Transverse colon (tissue), 3 donors: ENCODE data around the gene FAM9A.
"Not testable (repeated sequence)": the region's sequence is repeated elsewhere in the genome, so short reads cannot be mapped to it uniquely, and the experiment has no call there.

ENCODE experiments used
- CTCF ChIP-seq, 5 experiments: fragments of 200-600 bp in 3 of 5; fragments of 450-650 bp in 2 of 5; sonication (generic) in 3 of 5; IDR thresholded peaks; 1 replicate in 2 of 5; 2 replicates in 3 of 5; pipeline ENCODE4 v1.5.1; 2016 to 2017; ENCODE audit warnings: antibody characterized with exemption in 5 of 5, inconsistent platforms in 3 of 5, mild to moderate bottlenecking in 2 of 5, moderate library complexity in 1 of 5
- POLR2A ChIP-seq: fragments of 450-650 bp; IDR thresholded peaks from one replicate; pipeline ENCODE4 v1.6.1; 2016; ENCODE audit warnings: antibody characterized with exemption, mild to moderate bottlenecking, moderate library complexity

- not testable (repeated sequence) for TF ChIP-seq CTCF (IDR thresholded peaks at IDR 0.05); POLR2A
Measured at GRCh38 chrX:8799281-8799680, 1.9 kb downstream of the FAM9A start.
